ENCODE results near the gene OTOR. TPM values are rescaled to one million over a fixed set of nuclear protein-coding genes. Genes with fewer than 3 reads are reported as not detected.

The OTOR gene
- total RNA-seq, 1 donor from 2014 or later: not detected

DNA sequence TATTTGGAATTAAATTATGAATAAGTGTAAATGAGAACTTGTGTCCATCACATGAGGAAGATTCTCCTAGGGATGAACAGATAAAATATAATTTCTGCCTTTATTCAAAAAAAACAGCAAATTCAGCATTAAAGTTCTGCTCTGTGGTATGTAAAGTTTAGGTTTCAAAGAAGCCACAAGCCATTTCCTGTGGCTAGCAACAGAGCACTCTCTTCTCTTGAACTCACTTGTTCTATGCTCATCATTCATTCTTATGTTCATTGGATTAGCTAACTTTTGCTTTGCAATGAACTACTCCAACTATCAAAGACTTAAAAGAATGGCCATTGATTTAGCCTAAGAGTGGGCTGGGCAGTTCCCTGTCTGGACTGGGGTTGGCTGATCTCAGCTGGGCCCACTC is 39.1 kb upstream of the OTOR start:
- H3K9me3 Mint-ChIP-seq: peaks cover 21% of the 10 kb centered on the region
- TF ChIP-seq, protein P1, sequence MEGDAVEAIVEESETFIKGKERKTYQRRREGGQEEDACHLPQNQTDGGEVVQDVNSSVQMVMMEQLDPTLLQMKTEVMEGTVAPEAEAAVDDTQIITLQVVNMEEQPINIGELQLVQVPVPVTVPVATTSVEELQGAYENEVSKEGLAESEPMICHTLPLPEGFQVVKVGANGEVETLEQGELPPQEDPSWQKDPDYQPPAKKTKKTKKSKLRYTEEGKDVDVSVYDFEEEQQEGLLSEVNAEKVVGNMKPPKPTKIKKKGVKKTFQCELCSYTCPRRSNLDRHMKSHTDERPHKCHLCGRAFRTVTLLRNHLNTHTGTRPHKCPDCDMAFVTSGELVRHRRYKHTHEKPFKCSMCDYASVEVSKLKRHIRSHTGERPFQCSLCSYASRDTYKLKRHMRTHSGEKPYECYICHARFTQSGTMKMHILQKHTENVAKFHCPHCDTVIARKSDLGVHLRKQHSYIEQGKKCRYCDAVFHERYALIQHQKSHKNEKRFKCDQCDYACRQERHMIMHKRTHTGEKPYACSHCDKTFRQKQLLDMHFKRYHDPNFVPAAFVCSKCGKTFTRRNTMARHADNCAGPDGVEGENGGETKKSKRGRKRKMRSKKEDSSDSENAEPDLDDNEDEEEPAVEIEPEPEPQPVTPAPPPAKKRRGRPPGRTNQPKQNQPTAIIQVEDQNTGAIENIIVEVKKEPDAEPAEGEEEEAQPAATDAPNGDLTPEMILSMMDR (IDR thresholded peaks at IDR 0.05; ENCODE audit: unreplicated experiment): no peak
- no peak overlapping the region for H3K4me3 Mint-ChIP-seq
- no peaks in the 10 kb centered on the region for H3K27me3 Mint-ChIP-seq (ENCODE audit: low read depth)
- peaks cover 7% of the 10 kb centered on the region for H3K36me3 Mint-ChIP-seq
- no peak for DNase-seq (ENCODE audit: low spot score in 2 of 2, unreplicated experiment in 2 of 2)
- H3K27ac Mint-ChIP-seq: no peak overlapping the region
- H3K4me1 Mint-ChIP-seq: peaks cover 30% of the 10 kb centered on the region

DNA sequence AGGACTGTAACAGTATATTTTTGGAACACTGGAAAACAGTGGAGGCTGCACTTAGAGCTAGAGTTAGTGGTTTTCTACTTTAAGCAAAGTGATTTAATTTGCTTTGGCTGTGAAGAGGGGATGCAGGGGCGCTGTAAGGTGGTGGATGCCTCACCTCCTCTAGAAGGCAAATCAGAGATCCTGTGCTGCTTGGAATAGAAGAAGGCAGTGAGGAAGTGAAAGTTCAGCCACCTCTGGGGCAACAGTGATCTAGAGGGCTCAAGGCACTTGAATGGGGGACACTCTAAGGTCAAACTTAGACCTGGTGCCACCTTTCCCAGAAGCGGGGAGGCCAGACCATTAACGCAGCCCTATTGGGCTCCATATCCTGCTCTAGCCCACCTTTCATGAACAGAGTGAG is 37.4 kb upstream of the OTOR start:
- Mint-ChIP-seq H3K36me3 (peaks cover 1% of the 10 kb centered on the region), H3K4me1 (peaks cover 37% of the 10 kb centered on the region), H3K27me3 (ENCODE audit: low read depth) (peaks cover 3% of the 10 kb centered on the region), H3K4me3 (no peak overlapping the region), H3K27ac (no peak overlapping the region), H3K9me3 (peaks cover 13% of the 10 kb centered on the region)
- DNase-seq (ENCODE audit: low spot score in 2 of 2, unreplicated experiment in 2 of 2): no peak
- TF ChIP-seq, protein P1 (IDR thresholded peaks at IDR 0.05; ENCODE audit: unreplicated experiment): no peak

DNA sequence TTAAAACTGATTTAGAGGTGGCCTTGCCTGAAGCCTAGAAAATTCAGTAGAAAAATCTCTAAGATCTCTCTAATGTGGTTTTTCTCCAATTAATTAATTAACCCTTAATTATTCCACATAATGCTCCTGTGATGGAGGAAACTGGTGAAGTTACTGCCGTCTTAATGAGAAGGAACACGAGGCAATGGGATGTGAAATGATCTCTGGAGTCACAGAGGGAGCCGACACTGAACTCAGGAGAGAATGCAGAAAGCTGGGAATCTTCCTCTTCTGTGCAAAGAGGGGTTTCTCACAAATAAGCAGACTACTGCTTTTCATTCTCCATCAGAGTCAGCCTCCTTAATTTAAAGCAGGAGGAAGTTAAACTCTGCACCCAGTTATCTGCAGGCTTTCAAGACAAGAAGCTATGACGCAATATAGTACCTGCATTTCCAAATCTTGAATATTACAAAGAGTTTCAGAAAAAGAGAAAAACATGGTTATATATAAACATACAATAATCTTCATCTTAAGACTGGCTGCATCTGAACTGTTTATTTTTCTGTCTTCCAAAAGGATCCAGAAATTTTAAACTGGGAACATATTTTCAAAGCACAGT is 36.4 kb upstream of the OTOR start:
- peaks cover 9% of the 10 kb centered on the region for H3K9me3 Mint-ChIP-seq
- TF ChIP-seq, protein P1 (IDR thresholded peaks at IDR 0.05; ENCODE audit: unreplicated experiment): no peak
- H3K27me3 Mint-ChIP-seq (ENCODE audit: low read depth): peaks cover 3% of the 10 kb centered on the region
- DNase-seq (ENCODE audit: low spot score in 2 of 2, unreplicated experiment in 2 of 2): no peak
- H3K27ac Mint-ChIP-seq: no peak overlapping the region
- H3K4me3 Mint-ChIP-seq: no peak overlapping the region
- H3K36me3 Mint-ChIP-seq: peaks cover 1% of the 10 kb centered on the region
- H3K4me1 Mint-ChIP-seq: peaks cover 37% of the 10 kb centered on the region

DNA sequence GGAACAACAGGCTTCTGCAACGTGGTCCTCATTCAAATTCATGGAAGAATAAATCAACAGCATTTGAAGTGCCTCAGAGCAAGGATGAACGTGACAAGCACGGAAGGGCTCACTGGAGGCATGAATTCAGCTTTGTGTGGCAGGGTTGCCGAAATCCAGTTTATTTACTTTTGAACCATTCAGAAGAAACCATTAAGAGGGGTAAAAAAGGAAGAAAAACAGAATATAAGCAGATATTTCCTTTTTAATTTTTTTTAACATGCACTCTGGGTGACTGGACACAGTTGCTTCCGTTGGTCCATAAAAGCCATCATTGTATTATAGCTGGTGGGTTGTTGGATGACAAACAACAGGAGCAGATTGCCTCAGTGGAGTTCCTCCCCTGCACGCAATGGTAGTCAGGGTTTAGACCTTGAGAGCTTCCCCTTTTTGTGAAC is 35.6 kb upstream of the OTOR start:
- Mint-ChIP-seq H3K27me3 (ENCODE audit: low read depth) (peaks cover 3% of the 10 kb centered on the region), H3K27ac (no peak overlapping the region), H3K4me3 (no peak overlapping the region), H3K9me3 (peaks cover 6% of the 10 kb centered on the region), H3K36me3 (peaks cover 1% of the 10 kb centered on the region), H3K4me1 (peaks cover 35% of the 10 kb centered on the region)
- TF ChIP-seq, protein P1 (IDR thresholded peaks at IDR 0.05; ENCODE audit: unreplicated experiment): no peak
- DNase-seq (ENCODE audit: low spot score in 2 of 2, unreplicated experiment in 2 of 2): no peak

DNA sequence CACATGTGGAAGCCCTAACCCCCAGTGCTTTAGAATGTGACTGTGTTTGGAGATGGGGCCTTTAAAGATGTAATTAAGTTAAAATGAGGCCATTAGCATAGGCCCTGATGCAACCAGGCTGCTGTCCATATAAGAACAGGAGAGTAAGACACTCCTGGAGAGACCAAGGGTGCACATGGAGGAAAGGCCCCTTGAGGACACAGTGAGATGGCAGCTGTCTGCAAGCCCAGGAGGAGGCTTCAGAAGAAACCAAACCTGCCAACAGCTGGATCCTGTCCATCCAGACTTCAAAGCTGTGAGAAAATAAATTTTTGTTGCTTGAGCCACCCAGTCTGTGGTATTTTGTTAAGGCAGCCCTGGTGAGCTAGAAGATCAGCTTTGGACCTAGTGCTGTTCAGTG is 35.1 kb upstream of the OTOR start:
- DNase-seq (ENCODE audit: low spot score in 2 of 2, unreplicated experiment in 2 of 2): no peak
- TF ChIP-seq, protein P1 (IDR thresholded peaks at IDR 0.05; ENCODE audit: unreplicated experiment): no peak
- peaks cover 5% of the 10 kb centered on the region for H3K27me3 Mint-ChIP-seq (ENCODE audit: low read depth)
- H3K27ac Mint-ChIP-seq: no peak overlapping the region
- H3K4me1 Mint-ChIP-seq: peaks cover 30% of the 10 kb centered on the region
- no peak overlapping the region for H3K4me3 Mint-ChIP-seq
- H3K36me3 Mint-ChIP-seq: no peaks in the 10 kb centered on the region
- H3K9me3 Mint-ChIP-seq: peaks cover 4% of the 10 kb centered on the region

DNA sequence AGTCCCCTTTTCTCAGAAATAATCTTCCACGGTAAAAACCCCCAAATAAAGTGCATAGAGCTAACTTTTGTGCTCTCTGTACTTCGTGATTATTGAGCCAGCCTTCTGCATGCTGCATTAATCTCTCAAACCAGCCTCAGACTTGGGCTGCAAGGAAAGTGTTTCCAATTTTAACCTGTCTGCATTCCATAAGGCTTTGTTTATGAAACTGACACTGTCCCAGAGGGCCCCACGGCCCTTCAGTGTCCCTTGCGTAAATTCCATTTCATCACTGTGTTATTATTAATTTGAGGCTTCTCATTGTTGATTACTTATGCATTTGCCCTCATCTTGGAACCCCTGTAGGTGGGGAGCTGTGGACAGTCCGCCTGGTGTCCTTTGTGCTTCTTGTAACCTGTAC is 33.9 kb upstream of the OTOR start:
- Mint-ChIP-seq H3K4me3 (no peak overlapping the region), H3K27me3 (ENCODE audit: low read depth) (peaks cover 16% of the 10 kb centered on the region), H3K36me3 (no peaks in the 10 kb centered on the region), H3K27ac (no peak overlapping the region), H3K4me1 (peaks cover 18% of the 10 kb centered on the region), H3K9me3 (no peaks in the 10 kb centered on the region)
- TF ChIP-seq, protein P1 (IDR thresholded peaks at IDR 0.05; ENCODE audit: unreplicated experiment): no peak
- DNase-seq (ENCODE audit: low spot score in 2 of 2, unreplicated experiment in 2 of 2): no peak
